ENCODE data around the gene FOXJ1.

- no peak for TF ChIP-seq CTCF (IDR thresholded peaks at IDR 0.05)
- no peak for TF ChIP-seq POLR2A (IDR thresholded peaks at IDR 0.05)
- TF ChIP-seq EP300 (IDR thresholded peaks at IDR 0.05): no peak
Measured at GRCh38 chr17:76141212-76142038, at the start of gene FOXJ1.
